Fibroblast of peridontal ligament (primary cell): Measurements from ENCODE around the gene ZNF70.

Experiments used
- DNase-seq: peaks from one replicate; pipeline ENCODE4 v3.0.0-alpha.2; 2010; ENCODE audit errors: extremely low read depth

ZNF70 gene

DNA sequence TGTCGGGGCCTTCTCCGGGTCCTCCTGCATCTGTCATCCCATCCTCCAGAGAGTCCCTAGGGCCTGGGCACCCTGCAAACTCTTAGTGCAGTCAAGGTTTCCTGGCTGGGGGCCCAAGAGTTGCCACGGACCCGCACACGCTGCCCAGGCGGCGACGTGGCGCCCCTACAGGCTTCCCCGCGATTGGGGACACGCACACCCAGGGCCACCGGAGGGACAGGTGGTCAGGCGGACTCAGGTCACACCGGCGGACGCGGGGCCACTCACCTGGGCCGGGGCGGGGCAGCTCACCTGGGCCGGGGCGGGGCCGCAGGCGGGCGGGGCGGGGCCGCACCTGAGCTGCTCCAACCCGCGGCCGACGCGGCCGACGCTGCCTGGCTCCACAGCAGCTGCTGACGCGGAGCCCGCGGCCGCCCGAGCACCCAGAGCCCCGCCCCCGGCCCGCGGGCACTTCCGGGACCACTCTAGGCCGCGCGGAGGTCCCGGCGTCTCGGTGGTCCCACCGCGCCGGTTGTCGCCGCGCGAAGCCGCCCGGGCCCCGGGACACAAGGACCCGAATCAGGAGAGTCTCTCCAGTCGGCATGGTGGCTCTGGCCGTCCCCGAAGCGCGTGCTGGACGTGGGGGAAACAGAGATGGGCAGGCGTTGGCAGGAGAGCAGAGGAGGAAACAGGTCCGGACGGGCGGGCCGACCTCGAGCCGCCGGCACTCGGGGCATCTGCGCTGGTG lies at the start of gene ZNF70:
ZNF70 (minus strand) TSS at position 399 of the 727 bp plus-strand sequence. CDS start 5,972 bp downstream, outside the sequence.
- DNase-seq: peak; percentile 63

DNA sequence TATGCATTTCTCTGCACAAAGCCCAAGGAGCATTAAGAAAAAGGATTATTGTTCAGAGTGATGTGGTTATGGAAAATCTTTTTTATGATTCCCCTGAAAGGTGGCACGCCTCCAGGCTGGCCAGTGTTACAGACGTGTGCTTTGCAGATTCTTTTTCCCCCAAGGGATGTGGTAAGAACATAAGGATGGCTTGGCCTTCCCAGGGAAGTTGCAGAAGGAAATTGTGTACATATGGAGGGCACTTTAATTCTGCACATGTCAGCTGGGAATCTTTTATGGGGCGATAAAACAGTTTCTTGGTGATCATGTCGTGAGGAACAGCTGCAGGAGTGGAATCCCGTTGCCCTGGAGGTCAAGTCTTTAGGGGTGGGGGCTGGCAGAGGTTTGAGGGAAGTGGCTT lies 45.5 kb upstream of the ZNF70 start:
- DNase-seq: peak; percentile 26

DNA sequence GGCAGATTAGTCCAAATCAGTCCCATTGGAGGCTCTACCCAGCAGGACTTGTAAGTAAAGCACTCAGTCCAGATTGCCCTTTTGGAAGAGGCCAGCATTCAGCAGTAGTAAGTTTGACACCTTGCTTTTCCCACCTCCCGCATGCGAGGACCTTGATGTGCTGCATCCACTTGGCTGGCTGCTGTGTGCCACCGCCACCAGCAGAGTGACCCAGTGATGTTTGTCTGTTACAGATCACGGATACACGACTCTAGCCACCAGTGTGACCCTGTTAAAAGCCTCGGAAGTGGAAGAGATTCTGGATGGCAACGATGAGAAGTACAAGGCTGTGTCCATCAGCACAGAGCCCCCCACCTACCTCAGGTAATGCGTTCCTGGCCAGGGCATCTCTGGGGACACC lies 42.4 kb upstream of the ZNF70 start:
- DNase-seq: no peak

DNA sequence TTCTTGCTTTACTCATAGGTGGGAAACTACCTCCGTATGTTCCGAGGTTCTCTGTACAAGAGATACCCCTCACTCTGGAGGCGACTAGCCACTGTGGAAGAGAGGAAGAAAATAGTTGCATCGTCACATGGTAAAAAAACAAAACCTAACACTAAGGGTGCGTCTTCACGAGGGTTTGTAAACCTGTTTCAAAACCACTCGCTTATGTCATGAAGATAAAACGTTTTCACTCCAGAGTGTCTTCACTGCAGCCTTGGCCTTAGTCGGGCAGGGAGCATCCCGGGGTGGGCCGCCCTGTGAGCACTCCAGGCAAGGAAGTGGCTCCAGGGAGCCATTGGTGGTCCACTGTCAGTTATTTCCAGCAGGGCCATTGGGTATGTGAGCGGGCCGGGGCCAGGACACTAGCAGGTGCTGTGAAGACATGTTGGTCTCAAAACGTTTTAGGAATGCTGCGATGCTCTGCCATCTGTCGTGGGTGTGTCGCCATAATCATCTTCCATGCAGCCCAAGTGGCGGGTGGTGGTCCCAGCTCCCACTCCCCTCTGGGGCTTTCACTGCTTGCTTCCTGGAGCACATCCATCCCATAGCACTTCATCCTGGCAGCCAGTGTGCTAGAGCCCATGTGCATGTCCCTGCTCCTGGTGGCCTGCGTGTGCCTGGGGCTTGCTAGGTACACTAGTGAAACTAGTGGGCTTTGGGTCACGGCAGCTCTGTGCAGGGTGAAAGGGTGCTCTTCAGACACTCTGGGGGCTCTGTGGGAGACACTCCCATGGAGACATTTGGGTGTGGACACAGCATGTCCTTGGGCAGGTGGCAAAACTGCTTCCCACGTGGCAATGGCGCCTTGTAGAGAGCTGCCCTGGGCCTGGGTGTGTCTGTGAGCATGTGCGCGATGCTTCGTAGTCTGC lies 41.1 kb upstream of the ZNF70 start:
- no peak for DNase-seq

DNA sequence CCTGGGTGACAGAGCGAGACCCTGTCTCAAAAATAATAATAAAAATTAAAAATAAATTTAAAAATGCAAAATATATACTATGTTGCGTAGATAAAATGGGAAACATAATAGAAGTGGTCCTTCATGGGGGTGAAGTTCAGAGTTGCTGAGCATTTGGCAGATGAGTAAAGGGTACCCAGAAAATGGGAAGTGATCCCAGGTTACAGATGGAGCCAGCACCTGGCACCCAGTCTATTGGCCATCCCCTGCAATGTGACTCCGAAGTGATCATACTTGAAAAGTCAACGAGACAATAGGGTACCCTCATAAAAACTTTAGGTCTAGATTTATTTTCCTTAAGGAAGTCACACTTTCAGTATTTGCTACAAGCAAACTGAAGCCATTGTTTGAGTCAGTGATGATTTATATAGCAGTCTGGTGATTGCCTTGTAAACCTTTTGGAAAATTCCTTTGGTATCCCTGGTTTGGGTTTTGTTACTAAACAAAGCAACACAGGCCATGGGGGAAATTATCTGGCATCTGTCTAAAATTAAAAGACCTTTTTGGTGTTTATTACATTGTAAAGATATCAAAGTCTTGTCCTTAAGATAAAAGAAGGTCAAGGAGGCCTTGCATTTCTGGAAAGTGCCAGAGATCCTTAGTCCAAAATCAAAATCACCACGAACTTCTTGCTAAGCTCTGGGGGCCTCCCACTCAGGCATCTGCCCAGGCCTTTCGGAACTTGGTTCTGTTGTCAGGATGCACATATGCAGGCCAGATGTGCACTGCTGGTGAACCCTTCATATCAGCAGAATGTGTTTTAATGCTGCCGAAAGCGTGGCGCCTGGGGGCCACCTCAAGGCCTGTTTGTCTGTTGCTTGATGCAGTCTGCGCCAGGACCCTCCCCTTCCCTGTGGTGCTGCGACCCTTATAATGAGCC lies 40.2 kb upstream of the ZNF70 start:
- DNase-seq: peak; percentile 89

DNA sequence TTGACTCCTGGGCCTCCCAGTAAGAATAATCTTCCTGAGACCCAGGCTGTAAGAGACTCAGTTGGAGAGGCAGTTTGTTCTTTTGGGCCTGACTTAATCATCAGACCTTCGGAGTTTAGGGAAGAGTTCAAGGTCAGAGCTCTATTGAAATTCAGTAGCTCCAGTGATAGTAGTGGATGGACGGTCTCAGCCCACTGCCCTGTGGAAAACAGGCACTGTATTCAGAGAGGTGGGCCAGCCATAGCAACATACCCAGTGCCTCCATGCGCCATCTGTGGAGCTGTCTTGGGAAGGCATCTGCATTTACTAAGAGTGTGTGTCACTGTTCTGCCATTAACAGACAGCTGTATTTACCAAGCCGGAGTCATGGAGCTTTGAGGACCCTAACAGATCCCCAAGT lies 38.7 kb upstream of the ZNF70 start:
- DNase-seq: no peak

DNA sequence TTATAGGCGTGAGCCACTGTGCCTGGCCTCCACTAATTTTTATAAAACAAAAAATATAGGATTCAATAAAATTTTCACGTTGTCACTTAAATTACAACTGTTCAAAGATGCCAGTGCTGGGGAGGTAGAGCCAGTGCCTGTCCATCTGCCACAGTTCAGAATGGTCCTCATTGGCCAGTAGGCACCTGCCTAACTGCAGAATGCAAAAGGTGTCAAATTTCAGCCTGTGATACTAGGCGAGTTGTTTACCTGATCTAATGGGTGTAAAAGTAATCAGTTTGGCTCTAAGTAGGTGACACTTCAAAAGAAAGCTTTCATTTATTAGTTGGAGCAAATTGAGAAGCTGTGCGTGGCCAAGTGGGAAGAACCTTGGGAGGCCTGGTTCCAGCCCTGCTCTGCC lies 38.2 kb upstream of the ZNF70 start:
- no peak for DNase-seq

DNA sequence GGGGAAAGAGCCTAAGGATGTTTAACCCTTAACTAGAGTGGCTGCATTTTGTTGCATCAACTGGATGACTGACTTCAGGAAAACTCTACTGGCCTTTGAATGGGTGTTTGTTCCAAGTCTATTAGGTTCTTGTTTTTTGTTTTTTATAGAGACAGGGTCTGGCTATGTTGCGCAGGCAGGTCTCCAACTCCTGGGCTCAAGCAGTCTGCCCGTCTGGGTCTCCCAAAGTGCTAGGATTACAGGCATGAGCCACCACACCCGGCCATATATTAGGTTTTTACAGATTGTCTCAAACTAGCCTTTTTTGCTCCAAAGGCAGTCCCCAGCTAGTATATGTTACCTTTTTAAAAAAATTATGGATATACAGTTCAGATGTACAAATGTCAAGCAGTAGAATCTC lies 37.0 kb upstream of the ZNF70 start:
- DNase-seq: no peak

DNA sequence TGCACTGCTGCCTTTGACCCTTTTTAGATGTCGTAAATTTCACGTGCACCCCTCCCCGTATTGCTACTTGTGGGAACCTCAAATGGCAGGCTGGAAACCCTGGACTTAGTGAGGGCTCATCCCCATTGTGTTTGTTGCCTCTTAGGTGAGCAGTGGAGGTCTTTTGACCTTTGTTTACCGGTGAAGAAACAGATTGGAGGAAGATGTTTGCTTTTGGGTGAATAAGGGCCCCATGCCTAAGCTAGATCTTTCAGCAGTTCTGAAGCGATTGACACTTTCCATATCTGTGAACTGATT lies 36.6 kb upstream of the ZNF70 start:
- DNase-seq: no peak

DNA sequence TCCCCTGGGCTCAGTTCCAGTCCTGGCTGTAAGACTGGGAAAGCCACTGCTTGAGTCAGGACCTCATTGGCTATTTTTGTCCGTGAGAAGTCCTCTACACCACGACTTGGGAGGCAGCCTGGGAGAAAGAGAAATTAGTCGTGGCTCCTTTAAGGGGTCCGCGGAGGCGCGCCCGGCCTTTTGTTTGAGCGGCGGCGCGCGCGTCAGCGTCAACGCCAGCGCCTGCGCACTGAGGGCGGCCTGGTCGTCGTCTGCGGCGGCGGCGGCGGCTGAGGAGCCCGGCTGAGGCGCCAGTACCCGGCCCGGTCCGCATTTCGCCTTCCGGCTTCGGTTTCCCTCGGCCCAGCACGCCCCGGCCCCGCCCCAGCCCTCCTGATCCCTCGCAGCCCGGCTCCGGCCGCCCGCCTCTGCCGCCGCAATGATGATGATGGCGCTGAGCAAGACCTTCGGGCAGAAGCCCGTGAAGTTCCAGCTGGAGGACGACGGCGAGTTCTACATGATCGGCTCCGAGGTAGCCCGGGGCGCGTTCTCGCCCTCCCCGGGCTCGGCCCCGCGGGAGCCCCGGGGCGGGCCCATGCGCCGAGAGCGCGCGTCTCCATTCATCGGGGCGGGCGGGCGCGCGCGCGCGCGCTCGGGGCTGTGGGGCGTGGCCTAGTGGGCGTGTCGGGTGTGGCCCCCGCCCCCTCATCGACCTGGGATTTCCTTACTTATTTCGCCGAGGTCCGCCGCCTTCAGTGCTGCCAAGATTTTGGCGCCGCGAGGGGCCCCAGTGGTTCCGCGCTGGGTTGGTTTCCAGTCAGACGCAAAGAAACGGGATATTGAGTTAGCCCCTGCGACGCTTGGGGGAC lies 36.1 kb upstream of the ZNF70 start, which contains the start of gene SMARCB1:
SMARCB1 (plus strand) TSS at position 215 of the 848 bp plus-strand sequence; CDS start at position 419, 204 bp downstream.
- peak; percentile 89 for DNase-seq

DNA sequence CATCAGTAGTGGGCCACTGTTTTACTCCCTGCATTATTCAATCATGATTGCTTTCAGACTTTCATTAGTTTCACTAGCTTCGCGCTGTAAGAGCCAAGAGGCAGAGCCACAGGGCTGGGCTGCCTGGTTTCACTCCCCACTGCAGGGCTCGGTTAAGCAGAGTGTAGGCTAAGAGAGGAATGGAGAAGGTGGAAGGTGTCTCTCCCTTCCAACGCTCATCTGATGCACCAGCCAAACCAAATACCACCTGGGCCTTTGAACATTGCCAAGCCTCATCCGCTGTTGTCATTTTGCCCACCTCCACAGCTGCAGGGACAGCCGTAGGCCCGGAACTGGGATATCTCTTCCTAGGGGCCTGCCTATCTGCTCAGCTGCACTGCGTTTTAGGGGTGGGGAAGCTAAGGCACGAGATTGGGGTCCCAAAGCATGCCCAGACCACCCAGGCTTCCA lies 35.4 kb upstream of the ZNF70 start:
- no peak for DNase-seq

DNA sequence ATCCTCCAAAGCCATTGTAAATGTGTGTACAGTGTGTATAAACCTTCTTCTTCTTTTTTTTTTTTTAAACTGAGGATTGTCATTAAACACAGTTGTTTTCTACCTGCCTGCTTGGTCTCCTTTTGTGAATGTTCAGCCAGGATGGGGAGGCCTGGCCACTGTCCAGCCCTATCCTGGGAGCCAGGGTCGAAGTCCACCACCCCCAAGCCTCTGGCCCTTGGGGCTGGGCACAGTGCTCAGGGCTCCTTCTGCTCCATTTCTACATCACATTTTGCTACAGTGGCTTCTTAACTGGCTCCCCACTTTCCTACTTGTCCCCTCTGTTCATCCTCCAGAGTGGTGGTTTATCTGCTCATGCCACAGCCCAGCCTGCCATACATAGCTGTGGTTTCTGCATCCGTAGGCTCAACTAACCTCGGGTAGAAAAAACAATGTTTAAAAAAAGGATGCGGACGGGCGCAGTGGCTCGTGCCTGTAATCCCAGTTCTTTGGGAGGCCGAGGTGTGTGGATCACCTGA lies 33.4 kb upstream of the ZNF70 start:
- DNase-seq: peak; percentile 76

DNA sequence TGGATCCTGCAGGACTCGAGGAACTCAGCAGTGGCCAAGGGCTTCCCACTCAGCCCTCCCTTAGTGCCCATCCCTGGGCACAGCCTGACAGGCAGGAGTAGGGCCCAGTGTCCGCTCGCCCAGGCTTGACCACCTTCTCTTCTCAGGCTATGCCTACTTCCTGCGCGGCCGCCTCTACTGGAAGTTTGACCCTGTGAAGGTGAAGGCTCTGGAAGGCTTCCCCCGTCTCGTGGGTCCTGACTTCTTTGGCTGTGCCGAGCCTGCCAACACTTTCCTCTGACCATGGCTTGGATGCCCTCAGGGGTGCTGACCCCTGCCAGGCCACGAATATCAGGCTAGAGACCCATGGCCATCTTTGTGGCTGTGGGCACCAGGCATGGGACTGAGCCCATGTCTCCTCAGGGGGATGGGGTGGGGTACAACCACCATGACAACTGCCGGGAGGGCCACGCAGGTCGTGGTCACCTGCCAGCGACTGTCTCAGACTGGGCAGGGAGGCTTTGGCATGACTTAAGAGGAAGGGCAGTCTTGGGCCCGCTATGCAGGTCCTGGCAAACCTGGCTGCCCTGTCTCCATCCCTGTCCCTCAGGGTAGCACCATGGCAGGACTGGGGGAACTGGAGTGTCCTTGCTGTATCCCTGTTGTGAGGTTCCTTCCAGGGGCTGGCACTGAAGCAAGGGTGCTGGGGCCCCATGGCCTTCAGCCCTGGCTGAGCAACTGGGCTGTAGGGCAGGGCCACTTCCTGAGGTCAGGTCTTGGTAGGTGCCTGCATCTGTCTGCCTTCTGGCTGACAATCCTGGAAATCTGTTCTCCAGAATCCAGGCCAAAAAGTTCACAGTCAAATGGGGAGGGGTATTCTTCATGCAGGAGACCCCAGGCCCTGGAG lies 32.6 kb upstream of the ZNF70 start:
- DNase-seq: no peak

DNA sequence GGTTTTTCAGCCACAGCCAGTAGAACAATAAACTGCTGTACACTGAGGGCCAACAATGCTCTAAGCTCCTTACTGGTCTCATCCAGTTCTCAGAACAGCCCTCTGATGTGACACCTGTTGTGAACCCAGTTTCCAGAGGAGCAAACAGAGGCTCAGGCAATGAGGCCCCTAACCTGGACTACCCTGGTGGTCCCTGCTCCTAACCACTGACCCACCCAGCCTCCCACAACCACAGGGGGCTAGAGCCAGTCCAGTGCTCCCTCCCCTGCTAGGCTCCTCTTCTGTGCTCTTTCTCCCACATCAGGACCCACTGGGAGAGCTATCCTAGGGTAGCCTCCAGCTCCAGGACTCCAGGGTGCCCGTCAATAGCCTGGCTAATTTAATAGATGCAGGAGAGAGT lies 31.8 kb upstream of the ZNF70 start:
- no peak for DNase-seq

DNA sequence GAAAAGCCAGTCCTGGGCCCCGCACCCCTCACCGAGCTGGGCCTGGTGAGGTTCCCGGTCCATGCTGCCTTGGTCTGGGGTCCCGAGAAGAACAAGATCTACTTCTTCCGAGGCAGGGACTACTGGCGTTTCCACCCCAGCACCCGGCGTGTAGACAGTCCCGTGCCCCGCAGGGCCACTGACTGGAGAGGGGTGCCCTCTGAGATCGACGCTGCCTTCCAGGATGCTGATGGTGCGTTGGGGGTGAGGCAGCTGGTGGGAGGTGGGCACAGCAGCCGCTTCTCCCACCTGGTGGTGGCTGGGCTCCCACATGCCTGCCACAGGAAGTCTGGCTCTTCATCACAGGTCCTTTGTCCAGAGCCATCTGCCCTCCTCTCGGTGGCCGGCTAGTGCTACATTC lies 31.3 kb upstream of the ZNF70 start:
- no peak for DNase-seq

DNA sequence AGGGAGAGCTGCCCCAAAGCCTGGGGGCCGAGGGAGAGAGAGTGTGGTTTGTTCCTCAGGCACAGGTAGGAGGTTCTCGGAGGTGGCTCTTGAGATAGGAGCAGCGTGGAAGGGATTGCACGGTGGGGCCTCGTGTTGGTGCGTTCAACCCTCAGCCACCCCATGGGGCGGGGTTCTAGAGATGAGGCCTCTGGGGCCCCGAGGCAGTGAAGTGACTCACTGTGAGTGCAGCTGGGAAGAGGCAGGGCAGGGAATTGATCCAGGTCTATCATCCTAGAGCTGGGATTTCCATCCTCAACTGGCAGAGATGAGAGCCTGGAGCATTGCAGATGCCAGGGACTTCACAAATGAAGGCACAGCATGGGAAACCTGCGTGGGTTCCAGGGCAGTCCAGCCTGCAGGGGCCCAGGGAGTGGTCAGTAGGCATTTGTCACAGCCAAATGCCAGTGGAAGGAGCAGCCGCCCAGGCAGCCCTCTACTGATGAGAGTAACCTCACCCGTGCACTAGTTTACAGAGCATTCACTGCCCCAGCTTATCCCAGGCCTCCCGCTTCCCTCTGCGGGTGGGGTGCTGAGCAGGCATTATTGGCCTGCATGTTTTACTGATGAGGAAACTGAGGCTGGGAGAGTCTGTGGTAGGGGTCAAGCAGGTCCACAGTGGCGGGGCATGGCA lies 30.7 kb upstream of the ZNF70 start:
- peak; percentile 76 for DNase-seq

DNA sequence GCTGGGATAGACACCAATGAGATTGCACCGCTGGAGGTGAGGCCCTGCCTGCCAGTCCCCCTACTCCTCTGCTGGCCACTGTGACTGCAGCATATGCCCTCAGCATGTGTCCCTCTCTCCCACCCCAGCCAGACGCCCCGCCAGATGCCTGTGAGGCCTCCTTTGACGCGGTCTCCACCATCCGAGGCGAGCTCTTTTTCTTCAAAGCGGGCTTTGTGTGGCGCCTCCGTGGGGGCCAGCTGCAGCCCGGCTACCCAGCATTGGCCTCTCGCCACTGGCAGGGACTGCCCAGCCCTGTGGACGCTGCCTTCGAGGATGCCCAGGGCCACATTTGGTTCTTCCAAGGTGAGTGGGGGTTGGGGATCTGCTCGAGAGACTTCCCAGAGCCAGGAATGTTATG lies 30.2 kb upstream of the ZNF70 start:
- DNase-seq: no peak

DNA sequence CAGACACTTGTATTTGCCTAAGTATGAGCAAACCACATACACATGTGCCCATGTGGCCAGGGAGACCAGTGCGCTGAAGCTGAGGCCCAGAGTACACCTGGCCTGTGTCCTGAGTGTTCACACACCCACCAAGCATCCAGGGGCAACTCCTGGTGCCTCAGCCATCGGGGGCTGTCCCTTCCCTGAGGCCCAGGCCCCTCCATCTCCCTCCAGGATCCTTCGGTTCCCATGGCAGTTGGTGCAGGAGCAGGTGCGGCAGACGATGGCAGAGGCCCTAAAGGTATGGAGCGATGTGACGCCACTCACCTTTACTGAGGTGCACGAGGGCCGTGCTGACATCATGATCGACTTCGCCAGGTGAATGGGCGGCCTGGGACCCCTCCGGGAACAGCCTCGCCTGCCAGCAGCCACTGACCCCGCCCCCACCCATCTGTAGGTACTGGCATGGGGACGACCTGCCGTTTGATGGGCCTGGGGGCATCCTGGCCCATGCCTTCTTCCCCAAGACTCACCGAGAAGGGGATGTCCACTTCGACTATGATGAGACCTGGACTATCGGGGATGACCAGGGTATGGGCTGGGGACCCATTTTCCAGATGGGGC lies 29.3 kb upstream of the ZNF70 start:
- no peak for DNase-seq

DNA sequence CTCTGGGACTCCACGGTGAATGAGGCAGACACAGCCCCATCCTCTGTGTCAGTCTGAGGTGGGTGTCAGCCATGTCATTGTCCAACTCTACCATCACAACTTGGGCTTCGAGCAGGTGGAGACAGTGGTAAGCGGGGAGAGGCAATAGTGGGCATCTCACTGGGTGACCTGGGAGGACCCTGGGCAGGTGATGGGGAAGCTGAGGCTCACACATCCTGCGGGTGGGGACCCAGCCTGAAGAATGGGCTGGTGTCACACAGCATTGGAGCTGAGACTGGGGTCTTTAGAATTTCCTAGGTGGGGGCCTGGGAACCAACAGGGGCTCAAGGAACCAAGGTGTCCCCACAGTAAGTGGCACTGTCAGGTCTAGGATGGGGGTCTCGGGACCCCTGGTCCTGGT lies 28.8 kb upstream of the ZNF70 start:
- DNase-seq: no peak
